NCI-H460 (cell line): ENCODE data around the gene QSER1. TPM values are rescaled to one million over a fixed set of nuclear protein-coding genes. Genes with fewer than 3 reads are reported as not detected.
"Not testable (repeated sequence)": the region's sequence is repeated elsewhere in the genome, so short reads cannot be mapped to it uniquely, and the experiment has no call there.

Experiments used
- DNase-seq: peaks from one replicate; pipeline ENCODE4 v3.0.0-alpha.2; 2016; ENCODE audit warnings: low read depth; ENCODE audit errors: extremely low read depth
- total RNA-seq: library from RNA; depleted of rRNA; stranded (reverse); fragments of >200 nt; shearing (Covaris generic); gene quantifications from 2 replicates; pipeline ENCODE4 v1.2.3, GENCODE V29; 2014

Gene QSER1
- total RNA-seq, 1 experiment from 2014 or later = 21.8 TPM

- DNase-seq = no peak
Observed at GRCh38 chr11:32991427-32991826, 98.8 kb downstream of the QSER1 start.

DNA sequence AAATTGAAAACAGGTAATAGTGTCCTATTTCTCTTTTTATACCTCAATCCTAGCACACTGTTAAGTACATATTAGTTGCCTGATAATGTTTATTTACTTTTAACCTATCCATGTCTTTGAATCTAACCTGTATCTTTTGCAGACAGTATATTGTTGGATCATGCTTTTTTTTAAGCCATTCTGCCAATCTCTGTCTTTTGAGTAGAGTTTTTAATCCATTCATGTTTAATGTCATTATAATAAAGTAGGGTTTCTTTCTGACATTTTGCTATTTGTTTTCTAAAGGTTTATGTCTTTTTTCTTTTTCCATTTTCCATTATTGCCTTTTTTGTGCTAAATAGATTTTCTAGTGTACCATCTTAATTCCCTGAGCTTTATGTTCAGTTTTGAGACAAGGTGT, 99.3 kb downstream of the QSER1 start:
- DNase-seq = no peak

- no peak for DNase-seq
Observed at GRCh38 chr11:33000181-33000580, 107.6 kb downstream of the QSER1 start.

DNA sequence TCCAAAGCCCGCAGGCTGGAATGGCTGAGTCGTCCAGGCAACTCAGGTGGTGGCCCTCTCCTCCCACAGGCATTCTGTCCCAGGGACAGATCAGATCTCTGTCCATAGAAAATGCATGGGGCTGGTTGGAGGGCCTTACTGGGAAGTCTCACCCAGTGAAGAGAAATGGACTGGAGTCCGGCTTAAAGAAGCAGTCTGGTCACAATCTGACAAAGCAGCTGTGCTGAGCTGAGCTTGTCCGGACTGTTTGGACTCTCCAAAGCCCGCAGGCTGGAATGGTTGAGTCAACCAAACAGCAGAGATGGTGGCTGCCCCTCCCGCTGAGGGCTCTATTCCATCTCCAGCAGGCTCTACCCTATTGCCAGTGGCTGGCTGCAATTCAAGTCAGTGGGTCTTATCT, 108.7 kb downstream of the QSER1 start:
- no peak for DNase-seq

DNA sequence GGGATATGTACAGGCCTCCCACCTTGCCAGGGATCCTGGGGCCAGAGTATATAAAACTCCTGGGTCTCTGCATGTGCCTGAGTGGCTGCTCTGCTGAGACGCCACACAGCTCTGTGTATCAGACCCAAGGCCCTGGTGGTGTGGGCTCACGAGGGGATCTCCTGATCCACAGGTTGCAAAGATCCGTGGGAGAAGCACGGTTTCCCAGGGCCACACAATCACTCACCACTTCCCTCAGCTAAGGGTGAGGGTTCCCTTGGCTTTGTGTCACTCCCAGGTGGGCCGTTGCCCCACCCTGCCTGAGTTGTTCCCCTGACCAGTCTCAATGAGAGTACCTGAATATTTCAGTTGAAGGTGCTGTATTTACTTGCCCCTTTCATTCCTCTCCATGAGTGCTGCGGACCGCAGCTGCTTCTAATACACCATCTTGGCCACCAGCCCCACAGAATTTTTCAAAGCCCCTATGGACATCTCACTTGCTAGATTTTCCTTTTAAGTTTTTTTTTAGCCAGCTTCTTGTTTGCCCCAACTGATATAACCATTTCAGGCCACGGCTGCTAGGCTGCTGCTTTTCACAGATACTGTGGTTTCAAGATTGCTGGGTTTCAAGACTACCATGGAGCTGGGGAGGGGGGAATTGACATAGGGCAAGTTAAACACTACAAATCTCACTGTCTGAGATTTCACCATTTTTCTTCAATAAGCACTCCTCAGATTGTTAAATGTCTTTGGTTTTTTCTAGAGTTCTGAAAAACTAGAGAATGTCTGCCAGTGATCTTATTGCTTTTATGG, 109.3 kb downstream of the QSER1 start:
- DNase-seq = no peak

GRCh38 chr11:33005175-33005574, 112.6 kb downstream of the QSER1 start:
- no peak for DNase-seq

GRCh38 chr11:33006010-33006409, 113.4 kb downstream of the QSER1 start:
- no peak for DNase-seq

DNA sequence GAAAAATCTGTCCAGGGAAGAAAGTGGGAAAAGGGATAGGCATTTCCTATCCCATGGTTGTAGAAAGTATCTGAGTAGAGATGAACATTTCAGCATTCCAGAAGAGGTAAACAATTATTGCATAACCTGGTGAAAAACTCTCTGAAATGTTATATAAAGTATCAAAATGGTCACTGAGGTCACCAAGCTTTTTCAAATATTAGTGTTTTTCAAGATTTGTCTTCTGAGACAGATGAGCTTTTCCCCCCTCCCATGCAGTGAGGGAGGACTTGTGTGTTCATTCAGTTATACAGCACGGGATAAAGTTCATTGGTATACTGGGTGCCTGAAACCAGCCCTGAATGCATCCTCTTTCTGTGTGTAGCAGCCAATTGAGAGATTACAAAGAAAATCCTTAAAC, 121.1 kb downstream of the QSER1 start:
- no peak for DNase-seq

DNA sequence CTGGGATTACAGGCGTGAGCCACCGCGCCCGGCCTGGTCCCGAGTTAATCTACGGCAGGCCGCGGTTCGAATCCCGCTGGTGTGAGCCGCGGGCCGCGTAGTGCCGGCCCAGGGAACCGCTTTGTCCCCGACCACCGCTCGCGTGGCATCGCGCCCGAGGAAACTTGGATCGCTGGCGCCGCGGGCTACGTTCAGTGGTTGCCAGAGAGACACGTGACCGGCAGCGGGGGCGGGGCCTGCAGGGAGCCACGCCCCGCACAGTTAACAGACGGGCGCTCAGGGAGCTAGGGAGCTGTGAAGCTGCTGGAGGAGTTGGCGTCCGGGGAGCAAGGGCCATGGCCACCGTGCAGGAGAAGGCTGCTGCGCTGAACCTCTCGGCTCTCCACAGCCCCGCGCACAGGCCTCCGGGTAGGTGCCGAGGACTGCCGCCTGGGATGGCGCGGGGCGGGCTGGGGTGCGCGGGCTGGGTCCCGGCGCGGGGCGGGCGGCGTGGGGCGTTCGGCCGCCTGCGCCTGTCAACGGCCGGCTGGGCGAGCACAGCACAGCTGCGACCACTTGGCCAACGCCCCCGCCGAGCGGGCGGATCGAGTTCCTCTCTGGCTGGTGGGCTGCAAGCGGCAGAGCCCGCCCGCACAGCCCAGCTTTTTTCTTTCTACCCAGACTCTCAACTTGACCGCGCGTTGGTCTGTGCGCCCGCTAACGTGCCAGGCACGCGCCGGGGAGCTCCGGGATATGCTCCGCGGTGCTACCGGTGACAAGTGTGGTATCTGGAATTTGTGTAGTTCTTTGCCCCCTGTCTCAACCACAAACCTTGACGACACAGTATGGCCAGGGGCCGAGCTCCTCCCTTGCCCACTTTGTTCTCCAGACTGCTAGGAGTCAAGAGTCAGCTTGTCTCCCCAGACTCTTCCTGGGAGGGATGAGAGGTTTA, 123.3 kb downstream of the QSER1 start, which contains the start of gene DEPDC7:
TSS of gene DEPDC7 (plus strand) at position 258 of the 931 bp plus-strand sequence. CDS start at position 336, 78 bp downstream.
- DNase-seq = peak; percentile 42

DNA sequence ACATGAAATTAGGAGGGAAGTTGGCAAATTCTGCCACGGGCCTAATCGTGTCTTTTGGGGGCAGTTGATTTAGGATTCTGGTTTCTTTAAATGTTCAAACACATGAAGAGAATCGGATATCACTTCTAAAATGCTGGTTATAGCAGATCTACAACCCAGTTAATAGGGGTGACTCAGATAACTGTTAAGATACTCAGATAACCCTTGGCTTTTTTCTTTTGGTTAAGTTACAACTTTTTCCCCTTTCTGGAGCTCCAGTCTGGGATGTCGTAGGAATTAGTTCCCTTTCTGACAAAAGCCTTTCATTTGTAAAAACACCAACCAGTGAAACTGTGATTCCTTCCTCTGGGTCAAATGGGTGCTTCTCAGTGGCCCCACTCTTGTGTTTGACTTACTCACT, 124.0 kb downstream of the QSER1 start:
- DNase-seq = no peak

GRCh38 chr11:33017478-33017877, 124.9 kb downstream of the QSER1 start:
- DNase-seq = no peak

- DNase-seq = no peak
Observed at GRCh38 chr11:33017965-33018364, 125.4 kb downstream of the QSER1 start.

DNA sequence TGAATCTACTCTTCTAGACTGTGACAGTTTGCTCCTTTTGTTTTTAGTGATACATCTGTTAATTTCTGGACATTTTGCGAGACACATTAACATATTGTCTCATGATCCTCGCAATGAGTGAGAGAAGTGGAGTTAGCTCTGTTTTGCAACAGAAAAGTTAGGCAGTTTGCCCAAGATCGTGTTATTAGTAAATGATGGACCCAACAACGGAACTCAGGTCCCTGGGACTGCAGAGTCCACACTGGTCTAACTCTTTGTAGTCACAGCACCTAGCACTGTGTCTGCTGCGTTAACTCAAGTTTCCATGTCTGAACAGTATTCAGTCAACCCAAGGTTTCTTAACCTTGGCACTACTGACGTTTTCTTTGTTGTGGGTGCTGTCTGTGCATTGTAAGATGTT, 126.2 kb downstream of the QSER1 start:
- DNase-seq = no peak

- no peak for DNase-seq
Observed at GRCh38 chr11:33021501-33021900, 128.9 kb downstream of the QSER1 start.

DNA sequence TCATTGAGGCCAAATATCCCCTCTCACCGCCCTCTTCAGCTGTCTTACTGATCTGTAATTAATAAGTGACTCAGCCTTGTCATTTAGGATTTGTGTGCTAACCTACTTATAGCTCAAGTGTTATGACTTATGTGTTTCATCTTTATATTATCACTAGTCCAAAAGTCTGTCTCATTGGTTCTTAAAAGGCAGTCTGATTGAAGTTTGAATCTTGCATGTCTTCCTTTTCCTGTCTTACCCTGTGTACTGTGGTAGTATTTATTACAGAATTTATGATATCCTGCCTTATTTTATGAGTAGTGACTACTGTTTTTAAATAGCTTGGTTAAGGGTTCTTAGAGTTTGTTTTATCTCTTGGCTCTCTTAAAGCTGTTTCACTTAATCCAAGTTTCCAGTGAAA, 129.3 kb downstream of the QSER1 start:
- no peak for DNase-seq

GRCh38 chr11:33025339-33025722, 132.7 kb downstream of the QSER1 start:
- no peak for DNase-seq

DNA sequence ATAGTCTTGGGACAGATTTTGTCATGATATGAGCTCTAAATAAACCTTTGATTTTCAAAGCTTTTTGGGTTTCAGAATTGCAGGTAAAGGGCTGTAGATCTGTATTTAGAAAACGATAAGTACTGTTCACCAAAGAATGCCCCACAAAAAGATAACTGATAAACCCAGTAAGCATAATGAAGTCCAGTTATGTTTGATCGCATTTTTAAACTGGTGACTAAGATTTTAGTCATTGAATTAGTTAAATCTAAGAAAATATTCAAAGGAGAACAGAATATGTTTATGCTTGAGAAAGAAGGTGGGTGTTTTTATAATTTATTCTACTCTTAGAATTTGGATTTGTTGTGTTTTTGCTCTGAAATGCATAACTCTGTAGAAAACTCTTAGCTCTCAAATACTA, 134.6 kb downstream of the QSER1 start:
- DNase-seq = no peak

DNA sequence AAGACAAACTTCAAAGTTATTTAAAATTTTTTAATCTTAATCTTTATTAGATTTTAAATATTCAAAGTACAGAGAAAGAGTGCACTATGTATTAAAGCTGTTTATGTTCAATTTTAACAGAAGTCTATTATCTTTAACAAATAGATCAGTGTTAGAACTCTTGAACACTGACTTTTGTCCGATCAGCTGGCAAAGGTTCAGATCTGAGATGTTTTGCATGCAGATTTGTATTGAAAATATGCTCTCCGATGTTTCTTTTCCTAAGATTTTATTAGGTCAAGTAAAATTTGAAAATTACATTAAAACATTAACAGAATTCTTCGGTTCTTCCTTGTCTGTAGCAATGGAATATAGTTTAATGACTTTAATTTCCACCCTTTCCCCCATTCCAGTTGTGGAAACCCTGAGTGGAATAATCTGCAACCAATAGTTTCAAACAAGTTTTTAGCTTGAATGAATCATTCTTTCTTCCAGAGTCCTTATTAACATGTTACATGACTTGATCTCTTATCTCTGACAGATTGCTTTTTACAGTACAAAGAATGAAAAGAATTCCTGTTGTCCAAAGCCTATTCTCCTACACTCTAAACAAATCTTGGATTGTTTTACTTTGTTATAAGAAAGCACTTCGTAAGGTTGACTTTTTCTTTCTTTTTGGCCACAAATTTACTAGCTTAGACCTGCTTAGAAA, 135.4 kb downstream of the QSER1 start:
- no peak for DNase-seq

- DNase-seq = no peak
Observed at GRCh38 chr11:33028537-33028914, 135.9 kb downstream of the QSER1 start.

GRCh38 chr11:33029218-33029617, 136.6 kb downstream of the QSER1 start:
- DNase-seq = not testable (repeated sequence)
